ENCODE measurements around the gene CDC42EP2.

CDC42EP2 gene

DNA sequence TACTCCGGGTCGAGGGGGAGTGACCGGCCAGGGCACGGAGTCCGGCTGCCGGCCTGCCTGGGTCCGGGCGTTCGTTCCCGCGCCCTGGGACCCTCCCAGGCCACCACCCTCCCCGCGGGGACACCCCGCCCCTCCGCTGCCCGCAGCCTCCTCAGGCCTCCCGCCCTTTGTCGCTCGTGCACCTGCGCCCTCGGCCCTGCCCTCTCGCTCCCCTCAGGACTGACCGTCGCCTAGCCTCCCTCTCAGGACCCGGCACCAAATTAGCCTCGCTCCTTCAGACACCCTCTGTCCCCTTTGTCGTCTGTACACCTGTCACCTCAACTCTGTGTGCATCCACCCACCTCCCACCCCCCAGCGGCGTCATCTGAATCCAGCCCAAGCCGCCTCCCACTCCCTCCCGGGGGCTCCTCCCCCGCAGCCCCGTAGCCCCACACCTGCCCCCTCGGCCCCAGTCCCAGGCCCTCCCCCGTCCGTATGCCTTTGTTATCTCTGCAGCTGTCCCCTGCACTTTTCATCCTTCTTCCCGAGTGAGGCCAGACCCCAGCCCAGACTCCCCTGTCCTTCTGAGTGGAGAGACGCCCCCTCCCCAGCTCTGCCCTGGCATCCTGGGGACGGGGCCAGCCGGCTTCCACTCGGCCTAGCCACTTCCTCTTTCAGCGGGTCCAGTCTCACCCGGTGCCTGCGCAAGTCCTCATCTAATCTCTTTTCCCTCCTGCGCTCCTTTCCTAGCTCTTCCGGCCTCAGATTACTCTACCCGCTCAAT, 40.5 kb downstream of the CDC42EP2 start:
- in situ Hi-C loops (cut with MboI; ENCODE audit: low sequenced_read_pairs), result no loop called here

DNA sequence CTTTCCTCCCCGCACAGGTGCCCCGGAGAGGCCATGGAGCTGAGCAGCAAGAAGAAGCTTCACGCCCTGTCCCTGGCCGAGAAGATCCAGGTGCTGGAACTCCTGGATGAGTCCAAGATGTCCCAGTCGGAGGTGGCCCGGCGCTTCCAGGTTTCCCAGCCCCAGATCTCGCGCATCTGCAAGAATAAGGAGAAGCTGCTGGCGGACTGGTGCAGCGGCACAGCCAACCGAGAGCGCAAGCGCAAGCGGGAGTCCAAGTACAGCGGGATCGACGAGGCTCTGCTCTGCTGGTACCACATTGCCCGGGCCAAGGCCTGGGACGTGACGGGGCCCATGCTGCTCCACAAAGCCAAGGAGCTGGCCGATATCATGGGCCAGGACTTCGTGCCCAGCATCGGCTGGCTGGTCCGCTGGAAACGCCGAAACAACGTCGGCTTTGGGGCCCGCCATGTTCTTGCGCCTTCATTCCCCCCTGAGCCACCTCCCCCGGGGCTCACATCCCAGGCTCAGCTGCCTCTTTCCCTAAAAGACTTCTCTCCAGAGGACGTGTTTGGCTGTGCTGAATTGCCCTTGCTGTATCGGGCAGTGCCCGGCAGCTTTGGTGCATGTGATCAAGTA, 41.2 kb downstream of the CDC42EP2 start:
- in situ Hi-C loops (cut with MboI; ENCODE audit: low sequenced_read_pairs), result no loop called here

DNA sequence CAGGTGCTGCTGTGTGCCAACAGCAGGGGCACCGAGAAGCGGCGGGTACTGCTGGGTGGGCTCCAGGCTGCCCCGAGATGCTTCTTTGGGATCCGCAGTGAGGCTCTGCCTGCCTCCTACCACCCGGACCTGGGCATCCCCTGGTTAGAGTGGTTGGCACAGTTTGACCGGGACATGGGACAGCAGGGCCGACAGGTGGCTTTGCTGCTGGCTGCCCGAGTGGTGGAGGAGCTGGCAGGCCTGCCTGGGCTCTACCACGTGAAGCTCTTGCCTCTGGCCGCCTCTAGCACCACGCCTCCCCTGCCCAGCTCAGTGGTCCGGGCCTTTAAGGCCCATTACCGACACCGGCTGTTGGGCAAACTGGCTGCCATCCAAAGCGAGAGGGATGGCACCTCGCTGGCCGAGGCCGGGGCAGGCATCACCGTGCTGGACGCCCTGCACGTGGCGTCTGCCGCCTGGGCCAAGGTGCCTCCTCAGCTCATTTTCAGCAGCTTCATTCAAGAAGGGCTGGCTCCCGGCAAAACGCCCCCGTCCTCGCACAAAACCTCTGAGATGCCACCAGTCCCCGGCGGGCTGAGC, 41.8 kb downstream of the CDC42EP2 start:
- in situ Hi-C loops (cut with MboI; ENCODE audit: low sequenced_read_pairs), result no loop called here

DNA sequence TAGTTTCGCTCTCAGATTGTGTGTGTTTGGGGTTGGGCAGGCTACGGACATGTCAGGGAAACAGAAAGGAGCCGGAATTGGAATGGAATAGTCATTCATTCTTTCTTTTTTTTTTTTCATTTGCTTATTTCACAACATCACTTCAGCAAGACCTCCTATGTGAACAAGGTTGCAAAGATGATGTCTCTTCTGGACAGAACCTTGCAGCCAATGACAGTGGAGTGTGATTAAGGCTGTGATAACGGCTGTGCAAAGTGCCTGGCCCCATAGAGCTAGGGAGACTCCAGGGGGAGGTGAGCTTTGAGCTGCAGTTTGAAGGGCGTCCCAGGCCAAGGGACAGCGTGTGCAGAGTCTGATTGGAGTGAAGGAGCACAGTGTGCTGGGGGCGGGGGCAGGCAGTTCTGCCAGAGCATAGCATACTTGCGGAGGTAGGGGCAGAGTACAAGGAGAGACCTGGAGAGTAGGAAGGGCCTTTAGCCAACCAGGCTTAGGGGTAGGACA, 43.2 kb downstream of the CDC42EP2 start:
- in situ Hi-C loops (cut with MboI; ENCODE audit: low sequenced_read_pairs), result no loop called here

DNA sequence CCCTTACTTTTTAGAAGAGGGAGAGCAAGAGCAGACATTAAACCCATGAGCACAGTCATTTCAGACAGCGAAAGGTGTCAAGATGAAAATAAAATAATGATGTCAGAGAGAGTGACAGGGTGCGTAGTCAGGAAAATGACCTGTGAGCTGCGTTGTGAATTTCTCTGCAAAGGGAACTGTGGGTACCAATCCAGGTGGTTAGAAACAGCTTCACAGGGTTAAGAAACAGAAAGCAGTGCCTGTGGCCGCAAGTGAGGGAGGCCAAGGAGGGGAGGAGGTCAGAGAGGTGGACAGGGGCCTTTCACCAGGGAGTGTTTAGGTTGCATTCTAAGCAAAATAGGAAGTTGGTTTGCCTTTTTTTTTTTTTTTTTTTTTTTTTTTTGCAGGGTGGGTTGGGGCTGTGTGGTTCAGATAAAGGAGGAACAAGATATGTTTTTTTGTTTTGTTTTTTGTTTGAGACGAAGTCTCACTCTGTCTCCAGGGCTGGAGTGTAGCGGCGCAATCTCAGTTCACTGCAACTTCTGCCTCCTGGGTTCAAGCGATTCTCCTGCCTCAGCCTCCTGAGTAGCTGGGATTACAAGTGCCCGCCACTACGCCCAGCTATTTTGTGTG, 47.8 kb downstream of the CDC42EP2 start:
- in situ Hi-C loops (cut with MboI; ENCODE audit: low sequenced_read_pairs), result no loop called here

DNA sequence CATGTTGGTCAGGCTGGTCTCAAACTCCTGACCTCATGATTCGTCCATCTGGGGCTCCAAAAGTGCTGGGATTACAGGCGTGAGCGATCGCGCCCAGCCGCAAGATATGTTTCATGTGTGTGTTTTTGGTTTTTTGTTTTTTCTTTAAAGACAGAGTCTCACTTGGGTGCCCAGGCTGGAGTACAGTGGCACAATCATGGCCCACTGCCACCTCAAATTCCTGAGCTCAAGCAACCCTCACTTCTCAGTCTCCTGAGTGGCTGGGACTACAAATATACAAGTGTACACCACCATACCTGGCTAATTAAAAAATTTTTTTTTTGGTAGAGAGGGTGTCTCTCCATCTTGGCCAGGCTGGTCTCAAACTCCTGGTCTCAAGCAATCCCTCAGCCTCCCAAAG, 48.3 kb downstream of the CDC42EP2 start:
- in situ Hi-C loops (cut with MboI; ENCODE audit: low sequenced_read_pairs), result no loop called here

DNA sequence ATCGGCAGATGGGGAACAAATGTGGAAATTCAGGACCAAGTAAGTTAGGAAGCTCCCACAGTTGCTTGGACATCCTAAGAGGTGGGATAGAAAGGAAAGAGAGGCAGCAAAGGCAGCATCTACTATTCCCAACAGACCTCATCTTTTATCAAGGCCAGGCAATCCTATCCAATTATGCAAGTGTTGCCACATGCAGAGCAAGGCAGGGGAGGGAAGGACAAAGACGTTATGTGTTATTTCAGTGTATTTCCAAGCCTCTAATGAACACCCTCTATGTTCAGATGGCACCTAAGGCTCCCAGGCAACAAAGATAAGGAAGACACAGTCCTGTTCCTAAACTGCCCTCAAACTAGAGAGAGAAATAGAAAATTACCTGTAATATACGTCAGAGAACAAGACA, 49.1 kb downstream of the CDC42EP2 start:
- in situ Hi-C loops (cut with MboI; ENCODE audit: low sequenced_read_pairs), result no loop called here

DNA sequence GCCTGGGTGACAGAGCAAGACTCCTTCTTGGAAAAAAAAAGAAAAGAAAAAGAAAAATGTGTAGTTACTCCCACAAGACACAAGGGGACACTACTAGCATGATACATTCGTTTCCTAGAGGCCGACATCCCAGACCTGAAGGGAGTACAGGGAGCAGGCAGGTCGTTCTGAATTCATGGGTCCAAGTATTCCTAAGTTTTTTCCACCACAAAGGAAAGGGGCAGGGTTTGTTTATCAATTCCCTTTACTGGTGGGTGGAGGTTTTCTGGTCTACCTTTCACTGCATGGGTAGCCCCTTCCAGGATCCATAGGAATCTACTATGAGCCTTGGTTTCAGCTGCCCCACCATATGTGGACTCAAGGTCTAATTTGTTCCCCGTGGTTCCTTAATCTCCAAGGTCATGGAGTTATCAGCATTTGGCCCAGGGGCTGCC, 51.7 kb downstream of the CDC42EP2 start:
- in situ Hi-C loops (cut with MboI; ENCODE audit: low sequenced_read_pairs), result no loop called here

DNA sequence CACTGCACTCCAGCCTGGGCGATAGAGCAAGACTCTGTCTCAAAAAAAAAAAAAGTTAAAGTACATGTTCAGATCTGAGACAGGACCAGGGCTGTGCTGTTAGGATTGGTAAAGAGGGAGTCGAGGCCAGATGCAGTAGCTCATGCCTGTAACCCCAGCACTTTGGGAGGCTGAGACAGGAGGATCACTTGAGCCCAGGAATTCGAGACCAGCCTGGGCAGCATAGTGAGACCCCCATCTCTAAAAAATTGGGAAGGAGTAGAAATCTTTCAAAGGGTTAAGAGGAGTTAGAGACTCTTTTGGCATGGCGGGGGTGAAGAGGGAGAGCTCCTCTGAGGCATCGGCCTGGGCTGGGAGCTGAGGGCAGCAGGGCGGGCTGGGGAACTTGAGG, 56.0 kb downstream of the CDC42EP2 start:
- in situ Hi-C loops (cut with MboI; ENCODE audit: low sequenced_read_pairs), result loop anchor here (10.0 kb wide), 1 partner anchor 134 kb away; no protein-coding TSS in a partner anchor
